EH (cell line): Measurements from ENCODE around the gene SV2A.
"Not testable (repeated sequence)": the region's sequence is repeated elsewhere in the genome, so short reads cannot be mapped to it uniquely, and the experiment has no call there.

Experiments used
- DNase-seq: peaks from one replicate; pipeline ENCODE4 v3.0.0-alpha.2; 2015; ENCODE audit warnings: low read depth

SV2A gene

DNA sequence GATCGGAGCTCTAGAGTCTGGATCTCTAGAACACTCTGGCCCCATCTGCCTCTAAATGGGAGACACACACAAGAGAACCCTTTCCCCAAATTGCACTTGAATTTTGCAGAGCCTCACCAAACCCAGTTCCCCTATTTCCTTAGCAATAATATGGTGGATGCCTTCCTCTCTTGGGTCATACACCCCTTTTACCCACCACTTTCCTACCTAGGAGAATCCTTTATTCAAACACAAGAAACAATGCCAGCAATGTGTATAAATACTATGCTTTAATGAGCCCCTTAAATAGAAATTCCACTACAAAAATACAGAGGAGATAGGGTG, 10.7 kb upstream of the SV2A start:
- DNase-seq: no peak

DNA sequence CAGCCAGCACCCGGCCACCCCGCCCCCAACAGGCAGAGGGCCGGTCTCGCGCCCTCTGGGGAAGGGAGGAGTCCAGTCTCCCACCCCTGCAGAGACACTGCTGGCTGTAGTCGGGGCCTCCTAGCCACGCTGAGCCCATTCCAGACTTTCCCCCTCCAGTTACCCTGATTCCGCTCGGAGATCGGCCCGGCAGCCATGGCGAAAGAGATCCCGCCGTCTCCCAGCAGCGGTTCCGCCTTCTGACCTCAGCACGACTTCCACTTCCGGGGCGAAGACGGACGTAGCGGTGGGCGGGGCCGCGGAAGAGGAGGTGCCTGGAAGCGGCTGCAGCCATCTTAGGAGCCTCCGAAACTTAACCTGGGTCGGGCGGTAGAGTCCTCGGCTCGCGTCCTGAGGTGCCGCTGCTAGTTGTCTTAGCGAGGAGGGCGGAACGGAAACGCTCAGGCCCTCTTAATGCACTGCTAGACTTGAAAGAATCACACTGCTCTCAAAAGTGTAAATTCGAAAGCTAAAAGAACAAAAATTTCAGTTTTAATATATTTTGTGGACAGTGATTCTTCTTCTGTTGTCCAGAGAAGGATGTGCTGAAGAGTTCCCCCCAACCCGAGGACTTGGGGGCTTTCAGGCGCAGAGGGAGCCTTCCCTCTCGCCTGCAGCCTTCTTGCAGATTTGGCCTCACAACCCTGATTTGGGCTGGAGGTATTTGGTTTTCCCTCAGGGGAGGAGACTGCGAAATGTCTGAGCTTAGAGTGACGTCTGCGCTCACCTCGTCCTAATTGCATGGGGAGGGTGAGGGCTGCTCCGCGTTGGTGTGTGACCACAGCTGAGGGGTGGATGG, 10.1 kb upstream of the SV2A start, which contains the start of gene SF3B4:
SF3B4 (minus strand) TSS at position 241 of the 838 bp plus-strand sequence; CDS start at position 197, 44 bp downstream.
- peak; percentile 95 for DNase-seq

DNA sequence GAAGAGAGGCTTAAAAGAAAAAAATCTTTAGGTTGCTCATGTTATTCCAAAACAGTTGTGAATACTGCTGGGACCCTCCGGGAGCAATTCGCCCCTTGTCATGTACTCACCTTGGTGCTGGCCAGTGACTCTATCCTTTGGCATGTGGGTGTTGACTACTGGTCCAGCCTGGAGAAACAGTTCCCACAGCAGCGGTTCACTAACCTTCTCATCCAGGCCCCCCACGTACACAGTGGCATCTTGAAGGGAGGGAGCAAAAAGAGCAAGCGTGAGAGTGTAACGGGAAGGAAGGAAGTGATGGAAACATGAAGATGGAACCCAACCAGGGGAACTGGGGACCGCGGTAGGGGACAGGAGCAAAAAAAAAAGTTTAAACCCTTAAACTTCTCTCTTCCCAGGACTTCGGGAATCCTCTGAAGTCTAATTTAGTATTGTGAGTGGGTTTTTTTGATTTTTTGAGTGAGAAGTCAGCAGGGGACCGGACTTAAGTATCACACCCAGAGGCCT, 9.5 kb upstream of the SV2A start:
- peak; percentile 45 for DNase-seq

DNA sequence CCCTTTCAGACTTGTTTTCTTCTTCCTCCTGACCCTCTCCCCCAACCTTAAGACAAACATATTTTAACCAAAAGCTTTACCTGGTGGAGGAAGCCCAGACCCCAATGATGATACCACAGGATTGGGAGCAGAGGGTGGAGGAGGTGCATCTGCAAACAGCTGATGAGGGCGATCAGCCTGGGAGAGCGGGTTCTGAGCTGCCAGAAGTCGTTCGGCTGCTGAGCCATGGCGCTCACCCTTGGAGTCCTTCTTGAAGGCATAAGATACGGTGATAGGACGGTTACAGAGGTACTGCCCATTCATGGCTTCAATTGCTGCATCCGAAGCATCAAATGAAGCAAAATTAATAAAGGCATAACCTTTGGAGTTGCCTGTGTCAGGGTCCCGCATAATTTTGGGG, 8.7 kb upstream of the SV2A start:
- DNase-seq: no peak

DNA sequence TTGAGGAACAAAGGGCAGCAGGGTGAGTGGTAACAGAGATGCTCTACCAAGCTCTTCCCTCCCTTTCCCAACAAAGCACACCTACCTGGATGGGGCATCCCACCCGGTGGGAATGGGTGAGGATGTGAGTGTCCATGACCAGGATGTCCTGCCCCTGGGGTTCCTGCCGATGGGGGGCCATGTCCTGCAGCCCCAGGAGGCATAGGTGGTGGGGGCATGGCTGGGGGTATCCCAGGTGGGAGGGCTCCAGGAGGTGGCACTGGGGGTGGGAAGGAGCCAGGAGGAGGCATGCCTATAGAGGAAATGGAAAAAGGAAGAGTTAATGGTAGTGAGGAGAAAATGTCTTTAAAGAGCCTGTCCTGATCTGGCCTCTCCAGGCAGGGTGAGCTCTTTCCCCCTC, 8.1 kb upstream of the SV2A start:
- no peak for DNase-seq

DNA sequence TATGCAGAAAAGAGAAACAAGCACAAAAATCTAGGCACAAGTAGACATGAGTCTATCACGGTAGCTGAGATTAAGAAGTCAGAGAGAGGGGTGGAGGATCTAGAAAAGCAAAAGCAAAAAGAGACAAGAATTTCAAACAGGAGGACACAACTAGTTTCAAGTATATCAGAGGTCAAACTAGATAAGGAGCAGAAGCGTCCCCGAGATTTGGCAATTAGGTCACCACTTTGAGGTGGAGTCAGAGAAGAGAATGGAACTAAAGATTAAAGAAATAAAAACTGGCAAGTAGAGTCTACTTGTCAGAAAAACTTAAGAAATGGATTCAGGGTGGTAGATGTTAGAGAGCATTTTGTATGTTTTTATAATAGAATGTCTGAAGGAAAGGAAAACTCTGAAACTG, 7.7 kb upstream of the SV2A start:
- no peak for DNase-seq

DNA sequence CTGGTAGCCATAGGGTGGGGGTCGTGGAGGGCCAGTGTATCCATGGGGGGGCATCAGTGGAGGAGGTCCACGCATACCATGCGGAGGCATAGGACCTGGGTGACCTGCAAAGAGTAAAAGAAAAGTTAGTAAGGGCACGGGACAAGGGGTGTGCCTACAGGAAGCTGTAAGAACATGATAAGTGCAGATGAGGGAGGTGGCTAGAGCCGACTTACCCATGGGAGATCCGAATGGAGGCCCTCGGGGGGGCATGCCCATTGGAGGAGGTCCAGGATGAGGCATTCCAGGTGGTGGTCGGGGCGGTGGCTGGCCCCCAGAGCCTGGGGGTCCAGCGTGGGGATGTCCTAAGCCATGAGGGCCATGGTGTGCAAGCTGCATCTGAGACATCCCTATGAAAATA, 6.0 kb upstream of the SV2A start:
- DNase-seq: no peak

DNA sequence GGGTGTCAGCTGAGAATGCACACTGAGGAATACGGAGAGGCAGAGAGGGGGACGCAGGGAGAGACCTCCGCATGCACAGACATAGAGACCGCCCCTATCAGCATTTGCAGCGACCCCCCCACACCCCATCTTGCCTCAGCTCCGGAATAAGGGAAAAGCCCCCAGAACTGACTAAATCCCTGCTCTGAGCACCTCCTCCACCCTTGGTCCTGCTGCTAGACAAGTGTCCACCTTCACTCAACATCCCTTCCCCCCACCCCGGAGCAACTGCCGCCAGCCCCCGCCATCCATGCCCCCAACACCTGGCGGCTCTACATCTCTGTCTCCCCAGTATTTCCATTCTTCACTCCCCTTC, 769 bp downstream of the SV2A start:
- DNase-seq: no peak

DNA sequence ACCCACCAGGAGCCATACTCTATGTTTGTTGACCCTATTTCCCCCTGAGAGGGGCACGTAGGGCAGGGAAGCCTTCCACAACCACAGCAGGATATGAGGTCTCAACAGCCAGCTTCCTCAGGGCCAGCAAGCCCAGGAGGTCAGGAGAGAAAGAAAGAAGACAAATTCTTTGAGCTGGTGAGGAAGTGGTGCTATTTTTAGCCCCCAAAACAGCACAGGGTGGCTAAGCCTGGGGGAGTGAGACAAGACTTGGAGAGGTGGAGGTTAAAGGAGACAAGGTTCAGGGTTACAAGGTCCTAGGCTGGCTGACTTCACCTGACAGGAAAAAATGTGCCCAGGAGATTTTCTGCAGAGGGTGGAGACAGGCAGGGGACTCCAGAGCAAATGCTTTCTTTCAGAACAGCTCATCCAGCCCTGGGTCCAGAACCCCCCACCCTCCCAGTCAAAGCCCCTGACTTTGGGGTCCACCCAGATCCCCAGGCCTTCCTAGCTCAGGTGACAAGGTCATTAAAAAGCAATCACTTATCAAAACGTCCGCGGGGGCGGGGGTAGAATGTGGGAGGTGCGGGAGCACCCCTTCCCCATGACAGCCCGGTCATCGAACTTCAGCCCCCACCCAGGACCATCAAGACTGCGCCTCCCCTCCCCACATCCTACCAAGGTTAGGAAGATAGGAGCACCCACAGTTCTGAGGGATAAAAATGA, 1.3 kb downstream of the SV2A start:
- DNase-seq: peak; percentile 44

DNA sequence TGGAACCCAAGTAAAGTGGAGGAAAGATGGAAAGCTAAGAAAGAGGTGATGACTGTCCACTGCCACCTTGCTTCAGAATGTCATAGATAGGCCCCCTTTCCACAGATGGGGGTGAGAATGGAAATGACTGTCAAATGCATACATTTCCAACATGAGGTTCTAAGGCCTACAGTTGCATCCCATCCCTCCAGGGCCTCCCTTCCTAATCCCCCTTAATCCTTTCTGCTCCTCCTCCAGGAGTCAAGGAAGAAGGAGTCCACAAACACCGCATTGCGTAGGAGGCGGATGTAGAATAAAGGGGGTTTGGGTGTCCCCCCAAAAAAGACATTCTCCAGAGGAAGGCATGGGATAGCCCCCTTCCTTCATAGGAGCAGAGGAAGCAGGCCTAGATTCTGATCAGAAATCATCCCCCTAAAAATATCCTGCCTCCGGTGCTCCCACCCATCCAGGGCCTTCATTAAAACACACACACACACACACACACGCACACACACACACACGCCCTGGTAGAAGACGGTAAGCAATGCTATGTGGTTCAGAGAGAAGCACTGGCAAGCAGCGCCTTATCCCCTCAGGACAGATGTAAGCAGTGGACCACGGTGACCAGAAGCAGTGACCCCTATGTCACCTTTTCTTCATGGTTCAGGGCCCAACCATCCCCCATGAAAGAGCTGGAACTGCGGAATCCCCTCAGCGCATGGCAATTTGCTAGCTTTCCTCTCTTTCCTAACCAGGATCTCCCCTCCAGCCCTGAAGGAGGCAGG, 2.0 kb downstream of the SV2A start:
- no peak for DNase-seq

DNA sequence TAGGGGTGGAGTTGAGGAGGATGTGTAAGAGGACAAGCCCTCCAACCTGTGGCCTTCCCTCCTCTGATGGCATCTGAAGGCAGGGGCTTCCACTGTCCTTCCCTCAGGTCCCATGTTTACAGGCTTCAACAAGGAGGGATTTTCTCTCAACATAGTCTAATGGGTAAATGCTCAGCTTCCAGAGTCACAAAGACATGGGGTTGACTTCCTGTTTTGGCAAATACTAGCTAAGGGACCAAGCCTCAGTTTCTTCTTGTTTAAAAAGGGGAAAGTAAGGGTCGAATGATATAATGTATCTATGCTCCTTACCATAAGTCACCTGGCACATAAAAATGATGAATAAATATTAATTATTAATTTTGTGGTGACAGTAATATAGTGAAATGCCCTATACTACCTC, 3.1 kb downstream of the SV2A start:
- DNase-seq: no peak

DNA sequence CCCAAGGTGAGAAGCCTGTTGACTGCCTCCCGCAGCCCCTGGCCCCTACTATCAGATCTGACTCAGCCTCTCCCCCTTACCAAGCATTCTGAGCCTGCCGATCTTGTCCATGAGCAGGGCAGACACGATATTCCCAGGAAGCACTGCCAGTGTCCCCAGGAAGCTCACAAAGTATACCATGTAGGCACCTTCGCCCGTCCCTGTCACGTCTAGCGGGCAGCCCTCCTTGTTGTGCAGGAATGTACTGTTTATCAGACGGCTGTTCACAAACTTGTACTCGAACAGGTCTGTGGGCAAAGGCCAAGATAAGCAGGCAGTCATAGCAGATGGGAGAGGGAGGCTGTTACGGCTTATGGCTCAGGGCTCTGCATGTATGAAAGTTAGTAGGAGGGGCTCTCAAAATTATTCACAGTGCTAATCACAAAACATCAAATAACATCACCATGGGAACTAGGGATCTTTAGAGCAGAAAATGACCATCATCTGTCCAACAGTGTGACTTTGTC, 11.0 kb downstream of the SV2A start:
- DNase-seq: no peak

DNA sequence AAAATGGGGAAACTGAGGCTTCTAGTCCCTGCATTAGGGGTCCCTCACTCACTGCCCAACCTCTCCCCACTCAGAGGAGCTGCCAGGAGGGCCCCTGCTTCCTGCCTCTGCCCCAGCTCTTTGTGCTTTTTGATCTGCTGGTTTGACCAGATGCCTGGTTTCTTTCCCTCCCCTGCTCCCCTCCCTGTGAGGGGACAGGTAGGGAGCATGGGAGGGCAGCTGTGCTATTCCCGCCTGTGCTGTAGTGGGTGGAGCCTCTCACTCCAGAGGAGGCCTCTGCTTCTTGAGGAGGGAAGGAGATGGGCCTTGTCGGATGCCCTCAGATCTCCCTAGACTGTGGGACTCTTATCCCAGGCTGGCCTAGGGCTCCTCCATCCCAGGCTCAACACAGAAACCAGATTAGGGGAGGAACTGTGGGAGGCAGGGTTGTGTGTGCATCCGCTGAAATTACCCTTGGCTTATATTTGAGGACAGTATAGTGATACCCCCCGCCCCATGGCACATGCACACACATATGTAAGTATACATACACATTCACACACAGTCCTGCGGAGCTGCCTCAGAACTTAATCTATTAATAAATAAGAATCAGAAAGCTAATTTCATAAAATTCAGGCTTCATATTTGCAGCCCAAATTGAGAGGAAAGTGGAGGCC, 13.7 kb downstream of the SV2A start:
- DNase-seq: no peak

DNA sequence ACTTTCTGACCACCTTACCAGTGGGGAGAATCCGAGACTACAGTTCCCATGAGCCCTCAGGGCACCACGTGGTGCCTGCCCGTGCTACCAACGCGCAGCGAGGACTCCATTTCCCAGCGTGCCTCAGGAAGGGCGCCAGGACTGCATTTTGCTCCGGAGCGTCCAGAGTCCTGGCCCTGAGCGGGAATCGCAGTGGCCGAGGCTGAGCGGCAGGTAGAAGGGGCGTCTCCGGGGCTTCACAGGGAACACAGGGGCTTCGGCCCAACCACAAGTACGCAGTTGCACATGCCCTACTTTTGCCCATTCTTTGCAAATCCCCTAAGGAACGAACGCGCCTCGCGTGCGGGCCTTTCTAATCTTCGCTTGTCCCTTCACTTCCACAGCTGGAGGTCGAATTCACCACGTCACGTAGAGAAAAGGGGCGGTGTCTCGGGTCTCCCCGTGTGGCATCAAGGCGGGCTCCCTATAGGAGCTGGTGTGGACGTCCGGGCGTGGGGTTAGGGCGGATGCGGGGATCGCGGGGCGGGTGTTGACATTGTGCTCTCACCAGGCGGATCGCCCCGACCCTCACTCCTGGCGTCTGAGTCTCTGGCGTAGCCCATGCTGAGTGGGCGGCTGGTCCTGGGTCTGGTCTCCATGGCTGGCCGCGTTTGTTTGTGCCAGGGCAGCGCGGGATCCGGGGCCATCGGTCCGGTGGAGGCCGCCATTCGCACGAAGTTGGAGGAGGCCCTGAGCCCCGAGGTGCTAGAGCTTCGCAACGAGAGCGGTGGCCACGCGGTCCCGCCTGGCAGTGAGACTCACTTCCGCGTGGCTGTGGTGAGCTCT, 18.0 kb downstream of the SV2A start, which contains the start of gene BOLA1:
BOLA1 (plus strand) TSS at position 109 of the 825 bp plus-strand sequence; CDS start at position 601, 492 bp downstream.
- DNase-seq: peak; percentile 93

DNA sequence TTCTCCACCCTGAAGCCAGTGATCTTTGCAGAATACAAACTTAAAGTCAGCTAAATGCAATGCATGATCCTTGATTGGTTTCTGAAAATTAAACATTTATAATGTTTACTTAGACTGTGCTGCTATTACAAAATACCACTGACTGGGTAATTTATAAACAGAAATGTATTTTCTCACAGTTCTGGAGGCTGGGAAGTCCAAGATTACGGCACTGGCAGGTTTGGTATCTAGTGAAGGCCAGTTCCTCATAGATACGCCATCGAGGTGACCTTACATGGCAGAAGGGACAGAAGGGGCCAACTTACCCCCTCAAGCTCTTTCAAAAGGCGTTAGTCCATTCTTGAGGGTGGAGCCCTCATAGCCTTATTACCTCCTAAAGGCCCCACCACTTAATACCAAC, 21.1 kb downstream of the SV2A start:
- no peak for DNase-seq

DNA sequence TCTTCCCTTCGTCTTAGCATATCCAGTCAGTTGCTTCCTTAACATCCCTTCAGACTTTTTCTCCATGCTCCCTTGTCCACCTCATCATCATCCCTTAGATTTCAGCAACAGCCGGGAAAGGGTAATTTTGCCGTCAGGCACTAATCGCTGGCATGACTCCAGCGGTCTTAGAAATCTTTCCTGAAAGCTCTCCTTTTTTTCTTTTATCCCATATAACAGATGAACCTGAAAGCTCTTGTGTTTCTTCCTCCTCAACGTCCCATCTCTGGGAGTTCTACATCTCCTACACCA, 28.7 kb downstream of the SV2A start:
- DNase-seq: peak; percentile 65

DNA sequence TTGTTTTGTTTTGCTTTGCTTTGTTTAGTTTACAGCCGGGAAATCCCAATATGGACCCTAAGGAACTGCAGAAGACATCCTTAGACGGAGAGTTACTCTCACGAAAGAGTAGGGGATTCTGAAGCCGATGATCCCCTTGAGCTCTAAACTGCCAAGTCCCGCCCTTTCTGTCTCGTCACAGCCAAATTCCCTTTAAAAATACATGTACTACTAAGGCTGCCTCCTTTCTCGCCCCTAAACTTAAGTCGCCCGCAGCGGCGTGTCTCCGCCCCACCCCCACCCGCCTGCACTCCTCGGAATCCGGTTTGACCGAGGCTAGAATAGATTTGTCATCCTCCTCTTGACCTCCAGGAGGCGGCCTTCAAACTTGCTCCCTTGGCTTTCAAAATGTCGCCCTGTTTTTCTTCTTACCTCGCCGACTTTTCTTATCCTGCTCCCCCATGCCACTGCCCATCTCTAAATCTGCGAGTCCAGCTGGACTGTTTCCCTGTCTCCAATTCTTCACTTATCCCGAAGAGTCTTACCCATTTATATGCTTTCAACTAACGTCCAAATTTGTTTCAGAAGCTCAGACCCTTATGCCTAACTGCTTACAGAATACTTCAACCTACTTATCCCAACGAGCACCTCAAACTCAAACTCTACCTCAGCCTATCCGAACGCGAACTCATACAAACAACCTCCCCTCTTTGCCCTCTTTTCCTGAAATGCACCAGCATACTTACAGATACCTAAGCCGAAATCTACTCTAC, 29.2 kb downstream of the SV2A start:
- peak; percentile 92 for DNase-seq

DNA sequence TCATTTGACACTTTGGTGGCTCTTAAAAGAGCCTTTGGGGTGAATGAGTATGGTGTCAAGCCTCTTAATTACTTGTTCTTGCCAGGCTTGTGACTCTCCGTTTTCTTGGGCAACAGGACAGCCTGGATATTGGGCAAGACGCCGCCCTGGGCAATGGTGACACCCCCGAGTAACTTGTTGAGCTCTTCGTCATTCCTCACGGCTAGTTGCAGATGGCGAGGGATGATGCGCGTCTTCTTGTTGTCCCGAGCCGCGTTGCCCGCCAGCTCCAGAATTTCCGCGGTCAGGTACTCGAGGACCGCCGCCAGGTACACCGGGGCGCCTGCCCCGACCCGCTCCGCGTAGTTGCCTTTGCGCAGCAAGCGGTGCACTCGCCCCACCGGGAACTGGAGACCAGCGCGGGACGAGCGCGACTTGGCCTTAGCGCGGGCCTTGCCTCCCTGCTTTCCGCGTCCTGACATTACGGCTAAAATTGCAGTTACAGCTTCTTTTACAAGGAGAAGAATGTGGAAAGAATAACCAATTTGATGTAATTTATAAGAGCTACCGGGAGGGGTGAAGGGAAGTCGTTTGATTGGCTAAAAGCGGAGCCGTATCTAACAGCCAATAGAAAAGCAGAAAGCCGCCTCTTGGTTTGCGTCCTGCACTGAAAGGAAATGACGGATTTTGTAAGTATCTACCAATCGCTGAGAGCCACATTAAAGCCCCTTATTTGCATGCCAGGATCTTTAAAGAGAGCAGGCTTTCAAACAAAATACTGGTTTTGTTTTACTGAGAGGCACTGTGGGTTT, 30.0 kb downstream of the SV2A start:
- DNase-seq: peak; percentile 99

DNA sequence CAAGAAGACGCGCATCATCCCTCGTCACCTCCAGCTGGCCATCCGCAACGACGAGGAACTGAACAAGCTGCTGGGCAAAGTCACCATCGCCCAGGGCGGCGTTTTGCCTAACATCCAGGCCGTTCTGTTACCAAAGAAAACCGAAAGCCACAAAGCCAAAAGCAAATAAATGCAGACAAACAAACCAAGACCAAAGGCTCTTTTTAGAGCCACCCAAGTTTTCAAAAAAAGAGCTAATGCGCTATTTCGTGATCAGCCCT, 30.5 kb downstream of the SV2A start:
- DNase-seq: not testable (repeated sequence)
